GM19351 (cell line): ENCODE measurements around the gene UBE2G2.

Source experiments
- ATAC-seq: cut with Tn5 transposase; IDR thresholded peaks from one replicate; pipeline ENCODE4 v1.9.1; 2021; ENCODE audit warnings: mild to moderate bottlenecking, moderate library complexity; ENCODE audit not compliant: unreplicated experiment

The UBE2G2 gene

DNA sequence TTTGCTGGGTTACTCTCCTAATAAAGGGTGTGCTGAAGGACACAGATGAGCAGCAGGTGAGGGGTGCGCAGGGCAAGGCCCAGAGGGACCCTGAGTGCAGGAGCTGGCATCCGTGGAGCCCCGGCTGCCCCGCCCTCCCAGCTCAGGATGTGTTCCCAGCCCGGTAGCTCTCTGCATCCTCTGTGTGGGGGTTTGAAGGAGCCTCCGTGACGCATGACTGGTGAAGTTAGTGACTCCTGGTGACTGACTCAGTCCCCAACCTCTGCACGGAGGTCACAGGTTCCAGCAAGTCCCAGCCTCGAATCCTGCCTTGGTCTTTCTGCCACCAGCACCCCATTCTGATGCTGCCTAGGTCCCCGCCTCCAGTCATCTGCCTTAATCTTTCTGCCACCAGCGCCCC lies 68.7 kb downstream of the UBE2G2 start:
- ATAC-seq = no peak

DNA sequence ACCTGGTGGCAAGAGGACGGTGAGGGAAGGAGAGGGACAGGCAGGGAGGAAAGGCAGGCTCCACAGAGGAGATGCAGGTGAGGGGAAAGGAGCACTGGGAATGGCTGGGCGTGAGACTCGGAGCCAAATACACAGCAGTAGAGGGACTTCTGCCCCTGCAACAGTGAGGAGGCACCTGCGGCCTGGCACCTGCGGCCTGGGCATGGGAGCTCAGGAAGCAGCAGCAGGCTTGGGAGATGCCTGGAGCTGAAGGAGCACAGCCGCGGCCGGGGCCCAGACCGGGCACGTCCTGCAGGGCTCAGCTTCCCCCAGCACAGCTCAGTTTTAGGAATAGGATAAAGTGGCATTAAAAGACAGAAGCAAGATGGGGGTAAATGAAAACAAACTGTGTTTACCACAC lies 69.4 kb downstream of the UBE2G2 start:
- no peak for ATAC-seq

DNA sequence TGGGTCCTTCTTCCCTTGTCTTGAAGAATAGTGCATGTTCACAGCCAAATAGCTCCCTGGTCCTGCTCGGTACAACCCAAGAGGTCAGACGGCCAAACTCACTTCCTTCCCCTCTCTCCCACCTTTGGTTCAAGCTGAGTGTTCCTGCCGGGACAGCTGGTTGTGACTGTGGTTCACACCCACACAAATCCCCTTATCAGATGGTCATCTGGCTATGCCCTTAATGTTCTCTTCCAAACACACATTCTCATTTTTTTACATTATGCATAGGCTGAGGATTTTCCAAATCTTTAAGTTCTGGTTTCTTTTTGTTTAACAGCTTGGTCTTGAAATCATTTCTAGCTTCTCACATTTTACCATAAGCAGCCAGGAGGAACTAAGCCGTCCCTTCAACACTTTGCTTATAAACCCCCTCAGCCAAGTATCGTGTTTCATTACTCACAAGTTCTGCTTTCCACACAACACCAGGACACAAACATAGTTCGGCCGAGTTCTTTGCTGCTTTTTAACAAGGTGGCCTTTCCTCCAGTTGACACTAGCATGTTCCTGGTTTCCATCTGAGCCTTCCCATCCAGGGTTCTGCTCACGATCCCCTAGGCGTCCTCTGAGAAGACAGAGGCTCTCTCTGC lies 70.6 kb downstream of the UBE2G2 start:
- ATAC-seq = no peak

DNA sequence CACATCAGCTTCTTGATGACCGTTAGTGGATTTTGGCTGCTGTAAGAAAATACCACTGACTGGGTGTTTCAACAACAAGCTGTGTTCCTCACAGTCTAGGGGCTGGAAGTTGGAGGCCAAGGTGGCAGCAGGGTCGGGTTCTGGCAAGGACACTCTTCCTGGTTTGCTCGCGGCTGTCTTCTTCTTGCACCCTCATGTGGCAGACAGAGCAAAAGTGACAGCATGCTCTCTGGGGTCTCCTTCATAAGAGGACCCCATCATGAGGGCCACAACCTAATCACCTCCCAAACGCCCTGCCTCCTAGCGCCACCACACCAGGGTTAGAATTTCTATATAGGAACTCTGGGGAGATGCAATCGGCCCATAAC lies 71.6 kb downstream of the UBE2G2 start:
- ATAC-seq = no peak

DNA sequence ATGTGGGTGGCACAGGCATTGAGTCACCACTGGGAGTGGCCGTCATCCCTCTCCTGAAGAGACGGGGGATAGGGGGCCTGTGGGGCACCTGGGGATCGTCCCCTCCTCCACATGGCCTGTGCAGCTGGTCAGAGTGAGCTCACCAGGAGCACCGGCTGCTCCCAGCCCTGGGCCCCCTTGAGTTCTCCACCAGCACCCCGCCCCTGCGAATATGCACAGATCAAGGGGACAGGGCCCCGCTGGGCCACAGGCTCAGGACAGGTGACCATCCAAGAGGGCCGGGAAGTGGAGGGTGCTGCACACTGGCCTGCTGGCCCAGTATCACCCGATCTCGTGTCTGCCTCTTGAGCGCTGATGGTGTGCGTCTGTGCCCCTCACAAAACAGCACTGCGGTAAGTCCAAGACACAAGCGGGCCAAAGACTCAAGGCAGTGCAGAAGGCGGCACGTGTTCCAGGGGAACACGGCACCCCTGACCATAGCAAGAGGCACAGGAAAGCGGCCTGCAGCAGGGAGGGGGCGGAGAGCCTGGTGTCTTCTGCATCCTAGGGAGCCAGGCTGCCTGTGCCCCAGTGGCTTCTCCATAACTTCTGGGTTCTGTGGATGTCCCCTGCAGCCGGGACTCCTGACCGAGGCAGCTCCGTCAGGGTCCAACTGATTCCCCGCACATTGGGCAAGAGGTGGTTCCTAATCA lies 72.1 kb downstream of the UBE2G2 start:
- ATAC-seq = no peak

DNA sequence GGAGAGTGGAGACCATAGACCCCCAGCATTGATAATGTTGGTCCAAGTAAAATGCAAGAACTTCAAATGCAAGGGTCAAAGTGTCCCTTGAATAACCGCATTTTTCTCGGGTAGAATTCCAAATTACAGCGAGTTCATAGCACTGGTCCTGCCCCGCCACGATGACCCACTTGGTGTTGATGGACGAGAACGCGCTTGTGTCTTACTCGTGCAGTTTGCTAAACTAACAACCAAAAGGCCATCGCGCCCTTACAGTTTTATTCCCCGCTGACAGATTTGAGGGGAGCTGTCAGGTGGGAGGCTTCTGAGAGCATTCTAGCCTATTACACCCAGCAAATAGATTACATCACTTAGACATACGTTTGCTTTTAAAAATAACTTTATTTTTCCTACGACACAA lies 72.9 kb downstream of the UBE2G2 start:
- no peak for ATAC-seq

DNA sequence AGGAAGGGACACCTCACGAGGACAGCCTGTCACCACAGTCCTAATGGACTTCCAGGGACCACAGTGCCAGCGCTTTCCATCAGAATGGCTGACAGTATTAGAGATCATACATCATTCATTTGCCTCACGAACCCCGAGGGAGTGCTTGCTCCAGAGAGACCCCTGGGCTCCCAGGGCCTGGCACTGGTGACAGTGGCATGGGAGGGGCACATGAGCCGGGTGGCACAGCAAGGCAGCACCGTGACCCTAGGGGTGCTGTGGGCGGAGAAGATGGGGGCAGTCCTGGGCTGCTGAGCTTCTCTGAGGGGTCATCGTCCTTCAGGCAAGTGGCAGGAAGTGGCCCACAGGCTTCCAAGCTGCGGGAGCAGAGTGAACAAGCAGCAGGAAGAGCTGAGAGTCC lies 73.9 kb downstream of the UBE2G2 start:
- ATAC-seq = no peak

DNA sequence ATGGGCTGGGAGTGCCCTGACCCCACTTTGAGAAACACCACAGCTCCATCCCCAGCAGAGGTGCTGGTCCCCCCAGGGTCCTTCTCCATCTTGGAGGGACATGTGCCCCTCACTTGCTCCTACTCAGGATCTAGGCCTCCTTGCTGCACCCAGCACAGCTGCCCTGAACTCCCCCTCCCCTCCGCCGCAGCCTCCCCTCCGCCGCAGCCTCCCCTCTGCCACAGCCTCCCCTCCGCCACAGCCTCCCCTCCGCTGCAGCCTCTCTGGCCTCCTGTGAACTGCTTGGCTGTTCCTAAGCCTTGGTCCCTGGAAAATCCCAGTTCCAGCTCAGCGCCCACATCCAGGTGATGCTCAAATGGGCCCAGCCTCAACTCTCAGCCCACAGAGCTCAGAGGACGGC lies 74.3 kb downstream of the UBE2G2 start:
- ATAC-seq = no peak

DNA sequence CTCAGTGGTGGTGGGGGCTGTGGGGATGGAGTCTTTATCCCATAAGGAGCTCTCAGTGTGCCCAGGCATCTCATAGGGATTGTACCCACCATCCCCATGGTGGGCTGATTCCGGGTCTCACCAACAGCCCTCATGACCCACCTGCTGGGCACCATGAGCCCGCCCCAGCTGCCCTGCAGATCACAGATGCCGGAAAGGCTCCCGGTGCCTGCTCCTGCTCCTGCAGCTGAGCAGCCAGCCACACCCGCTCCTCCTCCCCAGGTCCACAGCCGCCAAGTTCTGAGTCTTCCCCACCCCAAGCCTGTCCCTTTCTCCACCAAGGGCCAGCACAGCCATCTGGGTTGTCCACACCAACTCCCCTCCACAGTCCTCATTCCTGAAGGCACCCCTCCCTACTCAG lies 74.8 kb downstream of the UBE2G2 start:
- ATAC-seq = no peak

DNA sequence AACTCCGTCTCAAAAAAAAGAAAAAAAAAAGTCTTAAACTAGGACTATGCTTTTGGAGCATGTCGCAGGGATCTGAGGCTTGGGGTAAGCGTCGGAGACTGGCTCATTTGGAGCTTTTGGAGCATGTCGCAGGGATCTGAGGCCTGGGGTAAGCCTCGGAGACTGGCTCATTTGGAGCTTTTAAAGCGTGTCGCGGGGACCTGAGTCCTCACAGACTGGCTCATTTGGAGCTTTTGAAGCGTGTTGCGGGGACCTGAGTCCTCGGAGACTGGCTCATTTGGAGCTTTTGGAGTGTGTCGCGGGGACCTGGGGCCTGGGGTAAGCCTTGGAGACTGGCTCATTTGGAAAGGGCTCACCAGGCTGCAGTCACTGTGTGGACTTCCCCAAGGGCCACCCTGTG lies 76.7 kb downstream of the UBE2G2 start:
- no peak for ATAC-seq

DNA sequence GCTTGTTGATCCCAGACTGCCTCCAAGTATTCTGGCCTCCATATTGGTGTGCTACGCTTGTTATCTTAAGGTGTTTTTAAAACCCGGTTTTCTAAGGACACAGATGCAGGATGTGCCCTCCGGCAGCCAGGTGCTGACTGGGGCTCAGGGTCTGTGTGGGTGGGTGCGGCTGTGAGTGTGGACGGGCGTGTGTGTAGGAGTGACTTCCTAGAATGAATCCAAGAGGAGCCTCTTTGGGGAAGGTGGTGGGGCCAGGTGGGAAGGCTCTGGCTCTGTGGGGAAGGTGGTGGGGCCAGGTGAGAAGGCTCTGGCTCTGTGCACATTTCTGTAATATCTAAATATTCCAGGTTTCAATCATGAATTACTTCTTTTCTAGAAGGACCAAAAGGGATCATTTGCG lies 77.4 kb downstream of the UBE2G2 start:
- ATAC-seq = no peak

DNA sequence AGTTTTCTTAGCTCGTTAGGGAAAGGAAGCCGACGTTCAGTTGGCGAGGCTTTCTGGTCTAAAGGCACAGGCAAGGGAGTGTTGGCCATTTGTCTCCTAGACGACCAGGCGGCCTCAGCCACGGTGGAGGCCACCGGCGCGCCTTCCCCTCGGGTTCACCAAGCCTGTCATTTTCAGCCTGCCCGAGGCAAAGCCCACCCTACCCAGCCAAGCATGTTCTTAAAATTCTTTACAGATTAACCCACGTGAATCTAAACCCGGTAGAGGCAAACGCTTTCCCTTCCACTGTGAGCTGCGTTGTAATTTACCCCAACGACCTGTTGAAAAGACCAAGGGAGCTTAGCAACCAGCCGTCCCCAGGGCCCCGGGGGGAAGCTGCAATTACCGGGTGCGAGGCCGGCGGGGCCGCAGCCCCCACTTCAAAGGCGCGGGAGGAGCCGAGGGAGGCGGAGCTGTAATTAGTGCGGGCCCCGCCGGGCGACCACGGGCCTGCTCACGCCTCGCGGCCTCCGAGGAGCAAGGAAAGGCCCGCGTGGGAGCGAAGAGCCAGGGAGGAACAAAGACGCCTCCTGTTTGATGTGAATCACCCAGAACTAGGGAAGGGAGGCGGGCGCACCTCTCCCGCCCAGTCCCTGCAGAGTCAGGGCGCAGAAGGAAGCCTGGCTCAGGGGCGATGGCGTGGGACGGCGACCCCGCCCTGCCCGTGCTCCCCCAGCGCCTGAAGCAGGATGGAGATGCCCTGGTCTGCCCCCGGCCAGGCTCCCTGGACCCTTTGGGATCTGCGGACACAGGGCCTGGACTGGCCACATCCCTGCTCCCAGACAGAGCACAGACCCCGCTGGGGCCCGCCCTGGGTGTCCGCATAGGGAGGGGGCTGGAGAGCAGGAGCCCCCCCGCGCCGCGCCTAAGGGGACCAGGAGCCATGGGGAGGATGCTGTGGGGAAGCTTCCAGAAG lies 78.2 kb downstream of the UBE2G2 start:
- ATAC-seq = no peak

DNA sequence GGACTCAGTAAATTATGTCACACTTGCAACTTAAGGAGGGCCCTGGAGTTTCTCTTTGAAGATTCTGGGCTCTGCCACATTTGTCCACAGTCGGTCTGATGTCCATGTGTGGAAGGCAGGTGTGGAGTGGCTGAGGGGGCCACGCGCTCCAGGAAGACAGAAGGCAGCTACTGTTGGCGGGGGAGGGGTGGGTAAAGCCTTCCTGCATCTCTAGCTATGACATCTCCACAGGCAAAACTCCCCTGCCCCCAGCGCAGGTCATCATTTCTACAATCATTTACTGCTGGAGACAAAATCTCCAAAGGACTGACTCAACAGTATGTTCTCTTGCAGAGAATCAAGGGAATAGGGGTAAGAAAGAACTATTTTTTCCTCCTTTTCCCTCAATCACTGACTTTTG lies 78.9 kb downstream of the UBE2G2 start:
- ATAC-seq = no peak

DNA sequence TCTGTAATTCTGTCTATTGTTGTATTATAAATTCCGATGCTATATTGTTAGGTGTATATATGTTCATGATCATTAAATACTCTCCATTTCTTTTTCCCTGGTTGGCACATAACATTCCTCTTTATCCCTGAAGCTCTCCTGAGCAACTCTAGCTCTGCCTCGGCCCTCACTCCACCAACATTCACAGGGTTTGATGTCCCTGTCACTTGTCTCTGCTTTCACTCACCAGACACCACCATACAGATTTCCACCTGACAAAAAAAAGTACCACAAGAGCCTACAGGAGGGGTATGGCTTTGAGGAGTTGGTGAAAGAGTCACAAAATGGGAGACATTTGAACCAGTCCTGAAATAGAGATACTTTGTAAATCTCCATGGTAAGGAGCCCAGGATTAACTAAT lies 81.5 kb downstream of the UBE2G2 start:
- no peak for ATAC-seq
